Left ventricle myocardium inferior (tissue), 1 donor: ENCODE results near the gene ZNF74. TPM values are rescaled to one million over a fixed set of nuclear protein-coding genes. Genes with fewer than 3 reads are reported as not detected.
"Not testable (repeated sequence)": the region's sequence is repeated elsewhere in the genome, so short reads cannot be mapped to it uniquely, and the experiment has no call there.

Source experiments
- DNase-seq: peaks from one replicate; pipeline ENCODE4 v3.0.0-alpha.2; 2020
- H3K27ac ChIP-seq: fragments of 200-600 bp; replicated peaks from 2 replicates; pipeline ENCODE4 v1.8.0; 2021
- H3K27me3 ChIP-seq: fragments of 200-600 bp; 2 replicates; pipeline ENCODE4 v1.8.0; 2021; ENCODE audit warnings: low read depth
- H3K36me3 ChIP-seq: fragments of 200-600 bp; 2 replicates; pipeline ENCODE4 v1.8.0; 2021
- H3K4me1 ChIP-seq: fragments of 200-600 bp; 2 replicates; pipeline ENCODE4 v1.8.0; 2021
- H3K4me3 ChIP-seq: fragments of 200-600 bp; 2 replicates; pipeline ENCODE4 v1.8.0; 2021; ENCODE audit warnings: mild to moderate bottlenecking, moderate library complexity
- H3K9me3 ChIP-seq: fragments of 200-600 bp; replicated peaks from 2 replicates; pipeline ENCODE4 v1.8.0; 2021
- CTCF ChIP-seq: fragments of 200-600 bp; IDR thresholded peaks from 2 replicates; pipeline ENCODE4 v1.8.0; 2021; ENCODE audit warnings: antibody characterized with exemption, mild to moderate bottlenecking, borderline replicate concordance
- intact Hi-C: fragments of 100-400 bp; cut with micrococcal nuclease; formaldehyde crosslinking; loops from one replicate; pipeline ENCODE4 v1.11.0; 2022
- total RNA-seq: library from RNA; stranded (reverse); fragmentation: NEBNext Ultra II Directional; extraction: Animal tissue kit (Norgen Biotek cat#: 25700); gene quantifications from one replicate; pipeline ENCODE4 v1.2.1, GENCODE V29; 2021
- donor health status: DM: no; HTN: yes; CAD: no; lungs with severe emphysema.

Gene ZNF74
- total RNA-seq, 1 donor from 2014 or later, result 5.0 TPM

- Histone ChIP-seq H3K27me3 (peaks cover 10% of the 10 kb centered on the region), H3K4me1 (no peaks in the 10 kb centered on the region), H3K9me3 (no peaks in the 10 kb centered on the region), H3K36me3 (no peaks in the 10 kb centered on the region), H3K27ac (no peak overlapping the region), H3K4me3 (no peak overlapping the region)
- intact Hi-C loops, result no loop called here
- DNase-seq, result no peak
- TF ChIP-seq CTCF, result no peak
Measured at GRCh38 chr22:20378110-20378509, 15.8 kb upstream of the ZNF74 start.

GRCh38 chr22:20378684-20379083 is 15.3 kb upstream of the ZNF74 start:
- H3K4me1 ChIP-seq, H3K4me3 ChIP-seq, intact Hi-C loops, H3K27ac ChIP-seq, DNase-seq, H3K9me3 ChIP-seq, H3K36me3 ChIP-seq: not testable (repeated sequence)
- H3K27me3 ChIP-seq, result peaks cover 16% of the 10 kb centered on the region

GRCh38 chr22:20380486-20380885 is 13.5 kb upstream of the ZNF74 start:
- DNase-seq, result no peak
- H3K27ac ChIP-seq, result no peak overlapping the region
- no peaks in the 10 kb centered on the region for H3K4me1 ChIP-seq
- intact Hi-C loops, result no loop called here
- H3K4me3 ChIP-seq, result no peak overlapping the region
- no peak for TF ChIP-seq CTCF
- H3K36me3 ChIP-seq, result no peaks in the 10 kb centered on the region
- peaks cover 33% of the 10 kb centered on the region for H3K27me3 ChIP-seq
- H3K9me3 ChIP-seq, result no peaks in the 10 kb centered on the region

- TF ChIP-seq CTCF, result no peak
- Histone ChIP-seq H3K27me3 (peaks cover 45% of the 10 kb centered on the region), H3K4me1 (no peaks in the 10 kb centered on the region), H3K27ac (no peak overlapping the region), H3K4me3 (no peak overlapping the region), H3K9me3 (no peaks in the 10 kb centered on the region), H3K36me3 (no peaks in the 10 kb centered on the region)
- DNase-seq, result no peak
- intact Hi-C loops, result no loop called here
Measured at GRCh38 chr22:20383538-20383937, 10.4 kb upstream of the ZNF74 start.

GRCh38 chr22:20384171-20384570 is 9.8 kb upstream of the ZNF74 start:
- intact Hi-C loops, result no loop called here
- Histone ChIP-seq H3K36me3 (no peaks in the 10 kb centered on the region), H3K4me3 (no peak overlapping the region), H3K27me3 (peaks cover 45% of the 10 kb centered on the region), H3K4me1 (no peaks in the 10 kb centered on the region), H3K9me3 (no peaks in the 10 kb centered on the region), H3K27ac (no peak overlapping the region)
- DNase-seq, result no peak
- TF ChIP-seq CTCF, result no peak

- H3K27ac ChIP-seq, result no peak overlapping the region
- intact Hi-C loops, result no loop called here
- H3K9me3 ChIP-seq, result no peaks in the 10 kb centered on the region
- H3K27me3 ChIP-seq, result peaks cover 40% of the 10 kb centered on the region
- H3K4me1 ChIP-seq, result no peaks in the 10 kb centered on the region
- H3K36me3 ChIP-seq, result no peaks in the 10 kb centered on the region
- no peak for DNase-seq
- no peak for TF ChIP-seq CTCF
- H3K4me3 ChIP-seq, result no peak overlapping the region
Measured at GRCh38 chr22:20384865-20385264, 9.1 kb upstream of the ZNF74 start.
